Liver (tissue), 9 donors: ENCODE measurements around the gene NLRP6. TPM values are rescaled to one million over a fixed set of nuclear protein-coding genes. Genes with fewer than 3 reads are reported as not detected.

ENCODE experiments used
- DNase-seq: peaks from one replicate; pipeline ENCODE4 v3.0.0-alpha.2; 2017; ENCODE audit warnings: low spot score
- H3K27ac ChIP-seq, 2 donors: one replicate each; pipeline ENCODE4 v1.7.0; 2013; ENCODE audit warnings: inconsistent platforms in 2 of 2, low read length in 2 of 2, control low read depth in 1 of 2, low read depth in 1 of 2, mild to moderate bottlenecking in 1 of 2
- H3K27me3 ChIP-seq, 4 donors: one replicate each; pipeline versions ENCODE4 v1.6.1 to v1.7.0; 2013; ENCODE audit warnings: low read length in 3 of 4, inconsistent platforms in 1 of 4, mild to moderate bottlenecking in 1 of 4, moderate library complexity in 1 of 4; ENCODE audit not compliant: control insufficient read depth in 4 of 4, insufficient read depth in 4 of 4
- H3K36me3 ChIP-seq, 4 donors: one replicate each; pipeline versions ENCODE4 v1.6.1 to v1.7.0; 2013; ENCODE audit warnings: low read length in 3 of 4, mild to moderate bottlenecking in 3 of 4, low read depth in 1 of 4, moderate library complexity in 1 of 4; ENCODE audit not compliant: control insufficient read depth in 4 of 4, insufficient read depth in 3 of 4
- H3K4me1 ChIP-seq, 4 donors: one replicate each; pipeline versions ENCODE4 v1.6.1 to v1.7.0; 2013; ENCODE audit warnings: low read length in 3 of 4, mild to moderate bottlenecking in 3 of 4, moderate library complexity in 1 of 4; ENCODE audit not compliant: control insufficient read depth in 4 of 4, insufficient read depth in 4 of 4
- H3K4me3 ChIP-seq, 3 donors: one replicate each; pipeline versions ENCODE4 v1.6.1 to v1.7.0; 2013; ENCODE audit warnings: low read length in 3 of 3, control low read depth in 1 of 3, low read depth in 1 of 3, mild to moderate bottlenecking in 1 of 3
- H3K9ac ChIP-seq, 2 donors: one replicate each; pipeline ENCODE4 v1.7.0; 2013; ENCODE audit warnings: low read length in 2 of 2, mild to moderate bottlenecking in 2 of 2, moderate library complexity in 2 of 2, control low read depth in 1 of 2, low read depth in 1 of 2
- H3K9me3 ChIP-seq, 4 donors: one replicate each; pipeline versions ENCODE4 v1.6.1 to v1.7.0; 2013; ENCODE audit warnings: low read length in 3 of 4; ENCODE audit not compliant: control insufficient read depth in 4 of 4
- FOXA1 ChIP-seq: IDR thresholded peaks from 2 replicates; pipeline ENCODE4 v1.6.1; 2016; ENCODE audit warnings: antibody characterized with exemption
- FOXA2 ChIP-seq: IDR thresholded peaks from 2 replicates; pipeline ENCODE4 v1.6.1; 2016; ENCODE audit warnings: antibody characterized with exemption
- GABPA ChIP-seq, 2 donors: IDR thresholded peaks in 1 of 2; conservative IDR thresholded peaks in 1 of 2; 2 replicates each; pipeline ENCODE4 v1.6.1; 2016; ENCODE audit warnings: antibody characterized with exemption in 2 of 2, mild to moderate bottlenecking in 1 of 2, moderate library complexity in 1 of 2
- HNF4G ChIP-seq: IDR thresholded peaks from 2 replicates; pipeline ENCODE4 v1.6.1; 2016; ENCODE audit warnings: antibody characterized with exemption
- NR2F2 ChIP-seq: IDR thresholded peaks from 2 replicates; pipeline ENCODE4 v1.6.1; 2016; ENCODE audit warnings: antibody characterized with exemption
- RXRA ChIP-seq, 2 donors: IDR thresholded peaks; 2 replicates each; pipeline ENCODE4 v1.6.1; 2017 to 2018; ENCODE audit warnings: antibody characterized with exemption in 2 of 2, mild to moderate bottlenecking in 1 of 2
- TAF1 ChIP-seq: conservative IDR thresholded peaks from 2 replicates; pipeline ENCODE4 v1.6.1; 2016; ENCODE audit warnings: antibody characterized with exemption, mild to moderate bottlenecking
- WGBS: extraction: QIAGEN DNeasy Blood & Tissue Kit; methylation state at CpG from one replicate; pipeline ENCODE4 v1.1.7; 2013; 5-methylcytosine and 5-hydroxymethylcytosine counted together
- polyA plus RNA-seq, 2 donors: library from polyadenylated mRNA; stranded (reverse) in 1 of 2; unstranded in 1 of 2; fragments of 200-250 nt in 1 of 2; fragments of >200 nt in 1 of 2; fragmentation: Nextera tagmentation in 1 of 2; extraction: Ambion mirVana in 1 of 2; gene quantifications; one replicate each; pipeline versions ENCODE4 v1.2.1 to v1.2.3, GENCODE V29; 2013 to 2015
- total RNA-seq, 2 donors: library from RNA; depleted of rRNA; stranded (reverse); fragments of >200 nt; gene quantifications; one replicate each; pipeline ENCODE4 v1.2.3, GENCODE V29; 2014
- TF ChIP-seq, protein P1 (sequence below): fragments of 150-350 bp; IDR thresholded peaks from 2 replicates; pipeline ENCODE4 v1.5.1; 2017; ENCODE audit warnings: improper control_type of control experiment, low read depth, low read length; ENCODE audit not compliant: missing input control
- TF ChIP-seq, protein P2 (sequence below): IDR thresholded peaks from 2 replicates; pipeline ENCODE4 v1.6.1; 2016; ENCODE audit warnings: antibody characterized with exemption
- TF ChIP-seq, protein P3 (sequence below): IDR thresholded peaks from 2 replicates; pipeline ENCODE4 v1.6.1; 2016; ENCODE audit warnings: antibody characterized with exemption
- TF ChIP-seq, protein P4 (sequence below): IDR thresholded peaks from 2 replicates; pipeline ENCODE4 v1.6.1; 2016; ENCODE audit warnings: antibody characterized with exemption
- donor health status: healthy.
- donor health status: healthy.
- donor health status: healthy.
- donor health status: healthy.
- donor health status: healthy.

The NLRP6 gene
- total and polyA plus RNA-seq, 4 donors, result 0.05 to 5.7 (median 0.97) TPM

DNA sequence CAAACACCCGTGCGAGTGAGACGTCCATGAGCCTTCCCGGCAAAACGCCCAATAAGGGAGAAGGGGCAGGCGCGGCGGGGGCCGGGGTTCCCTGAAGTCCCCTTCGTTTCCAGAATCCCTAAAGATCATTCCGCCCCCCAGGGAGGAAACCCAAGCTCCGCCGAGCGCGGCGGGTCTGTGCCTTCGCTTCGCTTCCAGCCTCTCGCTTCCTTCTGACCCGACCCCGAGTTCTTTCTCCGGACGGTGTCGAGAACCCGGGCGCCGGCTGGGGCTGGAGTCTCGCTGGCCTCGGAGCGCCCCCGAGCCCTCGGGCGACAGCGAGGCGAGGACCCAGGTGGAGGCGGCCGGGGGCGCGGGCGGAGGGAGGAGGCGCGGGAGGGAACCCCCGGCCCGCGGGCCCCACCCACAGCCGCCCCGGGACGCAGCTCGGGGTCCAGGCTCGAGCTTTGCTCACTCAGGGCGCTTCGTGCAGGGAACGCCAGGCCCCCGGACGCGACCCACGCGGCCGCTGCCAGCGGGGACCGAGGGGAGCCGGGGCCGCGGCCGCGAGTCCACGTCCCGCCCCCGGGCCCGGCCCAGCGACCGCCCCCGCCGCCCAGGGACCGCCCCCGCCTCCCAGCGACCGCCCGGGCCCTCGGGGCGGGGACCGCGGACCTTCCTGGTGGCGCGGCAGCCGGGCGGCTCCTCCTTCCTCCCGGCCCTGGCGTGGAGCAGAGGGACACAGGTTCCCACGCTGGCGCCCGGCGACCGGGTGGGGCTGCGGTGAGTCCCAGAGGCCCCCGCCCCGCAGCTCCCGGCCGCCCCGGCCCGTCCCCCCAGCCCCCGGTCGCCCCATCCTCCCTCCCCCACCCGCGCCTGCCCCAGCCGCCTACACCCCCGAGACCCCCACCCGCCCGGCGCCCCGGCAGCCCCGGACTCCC, 10.5 kb downstream of the NLRP6 start, which contains the start of gene PGGHG (continued):
- TF ChIP-seq, protein P1, sequence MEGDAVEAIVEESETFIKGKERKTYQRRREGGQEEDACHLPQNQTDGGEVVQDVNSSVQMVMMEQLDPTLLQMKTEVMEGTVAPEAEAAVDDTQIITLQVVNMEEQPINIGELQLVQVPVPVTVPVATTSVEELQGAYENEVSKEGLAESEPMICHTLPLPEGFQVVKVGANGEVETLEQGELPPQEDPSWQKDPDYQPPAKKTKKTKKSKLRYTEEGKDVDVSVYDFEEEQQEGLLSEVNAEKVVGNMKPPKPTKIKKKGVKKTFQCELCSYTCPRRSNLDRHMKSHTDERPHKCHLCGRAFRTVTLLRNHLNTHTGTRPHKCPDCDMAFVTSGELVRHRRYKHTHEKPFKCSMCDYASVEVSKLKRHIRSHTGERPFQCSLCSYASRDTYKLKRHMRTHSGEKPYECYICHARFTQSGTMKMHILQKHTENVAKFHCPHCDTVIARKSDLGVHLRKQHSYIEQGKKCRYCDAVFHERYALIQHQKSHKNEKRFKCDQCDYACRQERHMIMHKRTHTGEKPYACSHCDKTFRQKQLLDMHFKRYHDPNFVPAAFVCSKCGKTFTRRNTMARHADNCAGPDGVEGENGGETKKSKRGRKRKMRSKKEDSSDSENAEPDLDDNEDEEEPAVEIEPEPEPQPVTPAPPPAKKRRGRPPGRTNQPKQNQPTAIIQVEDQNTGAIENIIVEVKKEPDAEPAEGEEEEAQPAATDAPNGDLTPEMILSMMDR, result no peak
- TF ChIP-seq, protein P2, sequence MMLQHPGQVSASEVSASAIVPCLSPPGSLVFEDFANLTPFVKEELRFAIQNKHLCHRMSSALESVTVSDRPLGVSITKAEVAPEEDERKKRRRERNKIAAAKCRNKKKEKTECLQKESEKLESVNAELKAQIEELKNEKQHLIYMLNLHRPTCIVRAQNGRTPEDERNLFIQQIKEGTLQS, result no peak

DNA sequence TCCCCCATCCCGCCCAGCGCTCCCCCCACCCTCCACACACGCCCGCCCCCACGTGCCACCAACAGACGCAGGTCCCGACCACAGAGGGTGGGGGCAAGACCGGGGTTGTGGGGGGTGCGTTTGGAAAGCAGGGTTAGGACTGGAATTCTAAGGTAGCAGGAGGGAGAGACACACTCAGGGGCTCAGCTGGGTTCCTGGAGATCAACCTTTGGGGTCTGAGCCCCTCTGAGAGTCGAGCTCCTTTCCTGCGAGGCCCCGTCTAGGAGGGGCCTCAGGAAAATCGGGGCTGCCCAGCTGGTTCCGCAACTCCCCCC, 11.1 kb downstream of the NLRP6 start:
- DNase-seq, result no peak

More for the DNA sequence above, 11.1 kb downstream of the NLRP6 start:
- Histone ChIP-seq H3K4me1 (peaks cover 0 to 19% (median 11%) of the 10 kb centered on the region in 4 donors), H3K27me3 (no peaks in the 10 kb centered on the region), H3K36me3 (peaks cover 0 to 2% (median 0%) of the 10 kb centered on the region in 4 donors), H3K9me3 (no peaks in the 10 kb centered on the region), H3K4me3 (peak overlapping the region in 1 of 3 donors; percentile 76), H3K27ac (no peak overlapping the region), H3K9ac (no peak overlapping the region)
- WGBS, result 30% methylated on average over 14 of the region's 14 CpGs
- TF ChIP-seq, protein P2, result no peak
- no peak for TF ChIP-seq NR2F2
- no peak for TF ChIP-seq FOXA2
- TF ChIP-seq, protein P3, sequence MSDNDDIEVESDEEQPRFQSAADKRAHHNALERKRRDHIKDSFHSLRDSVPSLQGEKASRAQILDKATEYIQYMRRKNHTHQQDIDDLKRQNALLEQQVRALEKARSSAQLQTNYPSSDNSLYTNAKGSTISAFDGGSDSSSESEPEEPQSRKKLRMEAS, result no peak
- no peak for TF ChIP-seq GABPA (IDR thresholded peaks at IDR 0.05 in 1 of 2, conservative IDR thresholded peaks at IDR 0.05 in 1 of 2)
- TF ChIP-seq HNF4G, result no peak
- TF ChIP-seq, protein P4, sequence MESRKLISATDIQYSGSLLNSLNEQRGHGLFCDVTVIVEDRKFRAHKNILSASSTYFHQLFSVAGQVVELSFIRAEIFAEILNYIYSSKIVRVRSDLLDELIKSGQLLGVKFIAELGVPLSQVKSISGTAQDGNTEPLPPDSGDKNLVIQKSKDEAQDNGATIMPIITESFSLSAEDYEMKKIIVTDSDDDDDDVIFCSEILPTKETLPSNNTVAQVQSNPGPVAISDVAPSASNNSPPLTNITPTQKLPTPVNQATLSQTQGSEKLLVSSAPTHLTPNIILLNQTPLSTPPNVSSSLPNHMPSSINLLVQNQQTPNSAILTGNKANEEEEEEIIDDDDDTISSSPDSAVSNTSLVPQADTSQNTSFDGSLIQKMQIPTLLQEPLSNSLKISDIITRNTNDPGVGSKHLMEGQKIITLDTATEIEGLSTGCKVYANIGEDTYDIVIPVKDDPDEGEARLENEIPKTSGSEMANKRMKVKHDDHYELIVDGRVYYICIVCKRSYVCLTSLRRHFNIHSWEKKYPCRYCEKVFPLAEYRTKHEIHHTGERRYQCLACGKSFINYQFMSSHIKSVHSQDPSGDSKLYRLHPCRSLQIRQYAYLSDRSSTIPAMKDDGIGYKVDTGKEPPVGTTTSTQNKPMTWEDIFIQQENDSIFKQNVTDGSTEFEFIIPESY, result no peak
- TF ChIP-seq FOXA1, result no peak
- no peak for TF ChIP-seq RXRA (IDR thresholded peaks at IDR 0.05)
- TF ChIP-seq, protein P1, result no peak
- no peak for TF ChIP-seq TAF1
